Activated CD8-positive, alpha-beta memory T cell treated with anti-CD3 and anti-CD28 coated beads, Interleukin-2, amount 10 ng/mL, durations not matched to agents 7 days and 5 days (primary cell): ENCODE data around the gene MYO1G. TPM values are rescaled to one million over a fixed set of nuclear protein-coding genes. Genes with fewer than 3 reads are reported as not detected.

Experiments
- ATAC-seq: fragments of 150-1000 bp; cut with Tn5 transposase; one replicate; pipeline ENCODE4 v1.10.0; 2021; ENCODE audit warnings: moderate library complexity
- CTCF ChIA-PET: fragments of 350-600 bp; sonication (Branson Sonifier 250); formaldehyde crosslinking; loops from one replicate; lab custom pipeline; 2021; ENCODE audit warnings: antibody characterized with exemption; lab: Charles Lee
- DNase-seq: peaks from one replicate; pipeline ENCODE4 v3.0.0-alpha.2; 2020
- H3K27ac Mint-ChIP-seq: one replicate; pipeline ENCODE4 v1.8.0; 2021; ENCODE audit warnings: mild to moderate bottlenecking, mixed read lengths
- H3K27me3 Mint-ChIP-seq: one replicate; pipeline ENCODE4 v1.8.0; 2021; ENCODE audit warnings: mixed read lengths
- H3K36me3 Mint-ChIP-seq: one replicate; pipeline ENCODE4 v1.8.0; 2021; ENCODE audit warnings: mild to moderate bottlenecking, mixed read lengths
- H3K4me1 Mint-ChIP-seq: one replicate; pipeline ENCODE4 v1.8.0; 2021; ENCODE audit warnings: mixed read lengths
- H3K4me3 Mint-ChIP-seq: one replicate; pipeline ENCODE4 v1.8.0; 2021; ENCODE audit warnings: mild to moderate bottlenecking, moderate library complexity, mixed read lengths
- H3K9me3 Mint-ChIP-seq: one replicate; pipeline ENCODE4 v1.8.0; 2022; ENCODE audit warnings: low read depth, mixed read lengths
- total RNA-seq, 2 experiments: library from RNA; stranded (reverse); gene quantifications; one replicate each; pipeline ENCODE4 v1.2.3, GENCODE V29; 2021

The MYO1G gene
- total RNA-seq, 2 experiments from 2014 or later: 502 to 567 TPM

DNA sequence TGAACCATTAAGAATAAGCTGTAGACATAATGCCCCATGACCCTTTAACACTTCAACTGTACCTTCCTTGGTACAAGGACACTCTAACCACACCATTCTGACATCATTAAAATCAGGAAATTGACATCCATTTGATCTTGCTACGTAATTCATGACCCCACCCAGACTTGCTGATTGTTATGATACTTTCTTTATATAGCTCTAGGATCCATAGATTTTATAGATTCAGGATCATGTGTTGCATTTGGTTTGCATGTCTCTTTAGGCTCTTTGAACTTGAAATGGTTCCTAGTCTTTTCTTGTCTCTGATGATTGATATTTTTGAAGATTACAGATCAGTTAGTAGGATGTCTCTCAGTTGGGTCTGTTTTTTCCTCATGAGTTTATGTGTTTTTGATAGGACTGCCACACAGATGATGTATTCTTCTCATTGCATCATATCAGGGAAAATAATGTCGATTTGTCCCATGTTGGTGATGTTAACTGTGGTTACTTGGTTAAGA lies 34.7 kb upstream of the MYO1G start:
- Mint-ChIP-seq H3K9me3 (no peaks in the 10 kb centered on the region), H3K4me3 (no peak overlapping the region), H3K27me3 (no peaks in the 10 kb centered on the region), H3K27ac (no peak overlapping the region), H3K36me3 (peaks cover 42% of the 10 kb centered on the region), H3K4me1 (peaks cover 26% of the 10 kb centered on the region)
- no peak for ATAC-seq
- no peak for DNase-seq
- CTCF ChIA-PET: interaction anchor here (1.8 kb wide), 1 partner anchor 13 kb away, joined by 6 read pairs; no protein-coding TSS in a partner anchor

DNA sequence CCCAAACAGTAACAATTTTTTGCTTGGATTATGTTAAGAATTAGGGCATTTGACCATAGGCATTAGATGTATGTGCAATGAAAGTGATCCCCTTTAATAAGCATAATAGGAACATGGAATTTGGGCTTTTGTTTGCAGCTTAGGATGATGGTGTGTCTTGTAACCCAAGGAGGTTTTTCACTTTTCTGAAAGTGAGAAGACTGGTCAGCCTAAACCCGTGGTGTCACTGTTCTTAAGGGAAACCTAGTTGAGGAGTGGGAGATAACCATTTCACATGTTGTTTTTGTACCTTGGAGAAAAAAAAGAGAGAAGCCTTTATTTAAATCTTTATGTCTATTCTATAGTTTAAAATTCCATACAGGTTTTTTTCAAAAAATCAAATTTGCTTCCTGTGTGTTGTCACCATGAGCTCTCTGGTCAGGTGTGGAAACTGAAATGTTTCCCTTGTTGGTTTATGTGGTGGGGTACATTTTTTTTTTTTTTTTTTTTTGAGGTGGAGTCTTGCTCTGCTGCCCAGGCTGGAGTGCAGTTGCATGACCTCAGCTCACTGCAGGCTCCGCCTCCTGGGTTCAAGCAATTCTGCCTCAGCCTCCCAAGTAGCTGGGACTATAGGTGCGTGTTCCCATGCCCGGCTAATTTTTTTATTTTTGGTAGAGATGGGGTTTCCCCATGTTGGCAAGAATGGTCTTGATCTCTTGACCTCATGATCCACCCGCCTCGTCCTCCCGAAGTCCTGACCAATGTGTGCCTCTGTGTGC lies 28.9 kb upstream of the MYO1G start:
- DNase-seq: peak; percentile 70
- Mint-ChIP-seq H3K4me3 (peak overlapping the region; percentile 39), H3K36me3 (peaks cover 41% of the 10 kb centered on the region), H3K27ac (peak overlapping the region; percentile 86), H3K4me1 (peaks cover 54% of the 10 kb centered on the region), H3K9me3 (no peaks in the 10 kb centered on the region), H3K27me3 (no peaks in the 10 kb centered on the region)
- CTCF ChIA-PET: interaction anchor here (1.1 kb wide), 1 partner anchor 34 kb away, joined by 6 read pairs; no protein-coding TSS in a partner anchor
- ATAC-seq: peak; percentile 56

DNA sequence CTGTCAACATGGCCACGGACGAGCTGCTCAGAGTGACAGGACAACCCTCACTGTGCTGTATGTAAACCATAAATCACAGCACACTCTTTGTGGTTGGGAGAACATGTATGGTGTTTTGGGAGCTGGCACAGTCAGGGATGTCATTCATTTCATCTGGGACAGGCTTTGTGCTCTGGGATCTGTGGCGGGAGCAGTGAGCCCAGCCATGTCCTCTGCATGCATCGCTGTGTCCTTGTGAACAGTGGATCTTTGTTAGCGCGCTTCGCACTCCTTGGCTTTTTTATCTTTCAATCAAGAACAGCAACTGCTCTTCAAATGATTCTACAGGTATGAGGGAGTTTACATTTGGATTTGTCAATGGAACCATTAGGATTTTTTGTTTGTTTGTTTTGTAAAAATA lies 28.3 kb upstream of the MYO1G start:
- Mint-ChIP-seq H3K27ac (peak overlapping the region; percentile 16), H3K36me3 (peaks cover 40% of the 10 kb centered on the region), H3K4me1 (peaks cover 56% of the 10 kb centered on the region), H3K4me3 (no peak overlapping the region), H3K9me3 (no peaks in the 10 kb centered on the region), H3K27me3 (no peaks in the 10 kb centered on the region)
- CTCF ChIA-PET: interaction anchor here (1.1 kb wide), 1 partner anchor 33 kb away, joined by 6 read pairs; no protein-coding TSS in a partner anchor
- ATAC-seq: no peak
- no peak for DNase-seq

DNA sequence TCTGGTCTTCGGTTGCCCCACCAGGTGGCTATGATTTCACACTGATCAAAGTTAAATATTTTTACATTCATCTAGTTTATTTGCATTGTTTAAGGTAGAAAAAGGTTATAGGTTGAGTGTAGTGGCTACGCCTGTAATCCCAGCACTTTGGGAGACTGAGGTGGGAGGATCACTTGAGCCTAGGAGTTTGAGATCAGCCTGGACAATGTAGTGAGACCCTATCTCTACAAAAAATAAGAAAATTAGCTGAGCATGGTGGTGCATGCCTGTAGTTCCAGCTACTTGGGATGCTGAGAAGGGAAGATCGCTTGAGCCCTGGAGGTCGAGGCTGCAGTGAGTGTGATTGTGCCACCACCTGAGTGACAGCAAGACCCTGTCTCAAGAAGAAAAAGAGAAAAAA lies 25.0 kb upstream of the MYO1G start:
- H3K4me1 Mint-ChIP-seq: peaks cover 63% of the 10 kb centered on the region
- no peaks in the 10 kb centered on the region for H3K9me3 Mint-ChIP-seq
- CTCF ChIA-PET: interaction anchor here (1.0 to 4.4 kb wide), 3 partner anchors 9 to 33 kb away, joined by 3 to 29 read pairs (median 3); no protein-coding TSS in a partner anchor
- no peak overlapping the region for H3K4me3 Mint-ChIP-seq
- no peak for DNase-seq
- no peak for ATAC-seq
- H3K27me3 Mint-ChIP-seq: no peaks in the 10 kb centered on the region
- H3K27ac Mint-ChIP-seq: no peak overlapping the region
- peaks cover 40% of the 10 kb centered on the region for H3K36me3 Mint-ChIP-seq

DNA sequence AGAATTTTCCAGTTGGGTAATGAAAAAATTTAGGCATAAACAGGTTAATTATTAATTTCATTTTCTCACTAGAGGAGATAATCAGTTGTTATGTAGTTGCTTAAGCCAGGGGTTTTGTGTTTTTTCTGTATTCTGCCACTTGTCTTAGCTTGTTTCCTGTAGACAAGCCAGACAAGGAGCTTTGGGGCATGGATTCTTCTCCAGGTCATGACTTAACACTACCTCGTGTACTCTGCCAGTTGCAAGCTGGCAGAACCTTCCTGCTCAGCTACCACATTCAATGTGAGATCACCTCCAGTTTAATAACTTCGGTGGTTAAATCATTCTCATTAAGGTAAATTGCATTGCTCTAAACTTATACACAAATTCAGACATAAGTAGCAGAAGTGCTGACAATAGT lies 23.0 kb upstream of the MYO1G start:
- Mint-ChIP-seq H3K27me3 (no peaks in the 10 kb centered on the region), H3K9me3 (no peaks in the 10 kb centered on the region), H3K27ac (peak overlapping the region; percentile 6), H3K4me1 (peaks cover 53% of the 10 kb centered on the region), H3K36me3 (peaks cover 29% of the 10 kb centered on the region), H3K4me3 (peak overlapping the region; percentile 17)
- CTCF ChIA-PET: interaction anchor here (0.6 to 4.4 kb wide), 14 partner anchors 12 to 134 kb away, joined by 3 to 29 read pairs (median 4); partner anchors contain the start of genes MYO1G and PURB
- DNase-seq: no peak
- no peak for ATAC-seq

DNA sequence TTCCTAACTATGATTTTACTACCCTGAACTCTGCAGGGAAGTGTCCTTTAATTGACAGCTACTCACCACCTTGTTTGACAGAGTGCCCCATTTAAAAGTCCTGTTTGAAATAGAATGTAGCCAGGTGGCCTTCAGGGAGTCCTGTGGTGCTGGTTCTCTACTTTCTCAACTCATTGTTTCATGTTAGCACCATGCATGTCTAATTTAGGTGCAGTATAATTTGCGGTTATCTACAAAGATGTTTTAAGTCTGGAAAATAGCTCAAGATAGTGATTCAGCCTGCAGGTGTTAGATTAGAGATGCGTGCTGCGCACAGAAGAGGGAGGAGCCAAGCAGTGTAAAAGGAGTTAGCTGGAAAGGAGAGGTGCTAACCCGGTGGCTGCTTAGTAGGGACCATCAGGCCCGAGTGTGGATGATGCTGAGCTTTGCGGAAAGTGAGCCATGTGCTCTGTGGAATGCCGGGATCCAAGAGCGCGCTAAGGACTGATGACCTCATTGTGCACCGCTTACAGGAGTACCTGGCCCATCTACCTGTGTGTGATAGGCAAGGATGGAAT lies 22.4 kb upstream of the MYO1G start:
- no peak for ATAC-seq
- H3K4me1 Mint-ChIP-seq: peaks cover 53% of the 10 kb centered on the region
- peak overlapping the region; percentile 81 for H3K27ac Mint-ChIP-seq
- peaks cover 26% of the 10 kb centered on the region for H3K36me3 Mint-ChIP-seq
- DNase-seq: peak; percentile 63
- no peaks in the 10 kb centered on the region for H3K9me3 Mint-ChIP-seq
- CTCF ChIA-PET: interaction anchor here (0.6 to 4.4 kb wide), 14 partner anchors 13 to 135 kb away, joined by 3 to 29 read pairs (median 4); partner anchors contain the start of gene PURB
- H3K4me3 Mint-ChIP-seq: peak overlapping the region; percentile 84
- H3K27me3 Mint-ChIP-seq: no peaks in the 10 kb centered on the region

DNA sequence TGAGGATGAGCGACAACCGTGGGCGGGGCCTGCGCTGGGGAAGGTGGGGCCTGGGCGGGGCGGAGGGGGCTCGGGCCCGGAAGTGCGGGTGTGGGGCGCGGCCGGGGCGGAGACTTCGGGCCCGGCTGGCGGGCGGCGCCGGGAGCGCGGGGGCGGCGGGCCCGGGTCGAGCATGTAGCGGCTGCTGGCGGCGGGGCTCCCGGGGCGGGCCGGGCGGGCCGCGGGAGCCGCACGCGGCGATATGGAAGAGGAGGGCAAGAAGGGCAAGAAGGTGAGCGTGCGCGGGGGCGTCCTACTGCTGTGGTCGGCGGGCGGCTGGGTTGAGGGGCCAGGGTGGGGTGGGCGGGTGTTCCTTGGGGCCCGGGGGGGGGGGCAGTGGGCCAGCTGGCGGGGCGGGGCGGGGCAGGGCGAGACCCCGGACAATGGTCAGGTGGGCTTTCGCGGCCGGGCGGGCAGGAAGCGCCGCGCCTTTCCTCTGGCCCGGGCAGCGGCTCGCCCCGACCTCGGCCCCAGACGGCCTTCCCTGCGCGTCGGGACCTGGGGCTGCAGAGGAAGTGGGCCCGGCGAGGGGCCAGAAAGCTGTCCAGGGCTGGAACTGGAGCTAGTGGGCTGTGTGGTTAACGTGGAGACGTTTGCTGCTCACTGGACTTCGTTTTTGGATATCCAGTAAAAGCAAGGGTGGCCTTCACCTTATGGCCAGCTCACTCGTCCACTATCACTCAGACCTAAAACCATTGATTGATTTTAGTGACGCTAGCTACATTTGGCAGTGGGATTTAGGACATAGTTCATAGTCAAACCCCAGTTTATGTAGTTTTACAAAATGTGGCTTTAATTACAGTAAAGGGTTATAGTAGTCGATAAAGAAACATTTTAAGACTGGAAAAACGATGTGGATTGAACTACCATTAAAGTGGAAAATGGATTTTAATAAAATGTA lies 21.5 kb upstream of the MYO1G start, which contains the start of gene CCM2:
TSS of gene CCM2 (plus strand) at position 109 of the 940 bp plus-strand sequence. CDS start at position 242, 133 bp downstream.
- Mint-ChIP-seq H3K4me1 (peaks cover 54% of the 10 kb centered on the region), H3K27ac (peak within 1 kb of the TSS; percentile 84)

DNA sequence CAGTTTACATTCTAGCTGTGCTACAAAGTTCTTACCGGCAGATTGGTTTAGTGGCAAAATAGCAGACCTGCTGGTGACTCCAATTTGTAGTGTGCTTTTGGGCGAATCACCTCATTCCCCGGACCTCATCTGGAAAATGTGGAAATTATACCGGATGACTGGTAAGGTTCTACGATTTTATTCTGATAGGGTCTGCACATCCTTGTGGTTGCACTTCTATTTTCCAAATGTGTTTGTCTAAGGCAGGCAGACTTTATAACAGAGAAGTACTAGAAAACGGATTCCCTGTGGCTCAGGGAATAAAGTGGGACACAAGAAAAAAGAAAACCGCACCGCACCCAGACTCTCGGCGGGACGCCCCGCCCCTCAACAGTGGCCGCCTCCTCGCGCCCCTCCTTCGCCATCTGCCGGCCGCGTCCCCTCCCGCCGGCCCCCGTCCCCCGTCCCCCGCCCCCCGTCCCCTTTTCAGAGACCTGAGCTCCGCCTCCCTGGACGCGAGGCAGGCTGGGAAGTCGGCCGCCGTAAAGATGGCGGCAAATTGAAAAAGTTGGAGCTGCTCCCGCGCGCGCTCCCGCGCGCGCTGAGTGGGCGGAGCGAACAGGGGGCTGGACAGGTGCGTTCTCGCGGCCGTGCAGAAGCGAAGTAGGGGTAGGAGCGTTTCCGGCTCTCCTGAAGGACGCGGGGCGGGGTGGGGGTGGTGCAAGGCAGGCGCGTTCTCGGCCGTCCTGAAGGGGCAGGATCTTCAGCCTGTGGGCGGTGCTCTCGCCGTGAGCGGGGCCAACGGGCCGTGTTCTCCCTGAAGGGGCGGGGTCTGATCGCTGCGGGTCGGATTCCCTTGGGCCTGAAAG lies 20.7 kb upstream of the MYO1G start:
- peaks cover 18% of the 10 kb centered on the region for H3K36me3 Mint-ChIP-seq
- H3K27ac Mint-ChIP-seq: peak overlapping the region; percentile 84
- peaks cover 59% of the 10 kb centered on the region for H3K4me1 Mint-ChIP-seq
- H3K4me3 Mint-ChIP-seq: peak overlapping the region; percentile 84
- CTCF ChIA-PET: interaction anchor here (0.7 to 4.9 kb wide), 11 partner anchors 12 to 633 kb away, joined by 3 to 27 read pairs (median 6); no protein-coding TSS in a partner anchor
- no peaks in the 10 kb centered on the region for H3K9me3 Mint-ChIP-seq
- DNase-seq: peak; percentile 100
- ATAC-seq: peak; percentile 92
- no peaks in the 10 kb centered on the region for H3K27me3 Mint-ChIP-seq

More for the DNA sequence above, 21.5 kb upstream of the MYO1G start, which contains the start of gene CCM2:
- Mint-ChIP-seq H3K36me3 (peaks cover 19% of the 10 kb centered on the region), H3K9me3 (no peaks in the 10 kb centered on the region), H3K4me3 (peak within 1 kb of the TSS; percentile 84), H3K27me3 (no peaks in the 10 kb centered on the region)
- ATAC-seq (no peak), DNase-seq (peak; percentile 55)
- CTCF ChIA-PET: interaction anchor here (1.1 to 4.9 kb wide), 14 partner anchors 14 to 39 kb away, joined by 3 to 29 read pairs (median 6); no protein-coding TSS in a partner anchor

DNA sequence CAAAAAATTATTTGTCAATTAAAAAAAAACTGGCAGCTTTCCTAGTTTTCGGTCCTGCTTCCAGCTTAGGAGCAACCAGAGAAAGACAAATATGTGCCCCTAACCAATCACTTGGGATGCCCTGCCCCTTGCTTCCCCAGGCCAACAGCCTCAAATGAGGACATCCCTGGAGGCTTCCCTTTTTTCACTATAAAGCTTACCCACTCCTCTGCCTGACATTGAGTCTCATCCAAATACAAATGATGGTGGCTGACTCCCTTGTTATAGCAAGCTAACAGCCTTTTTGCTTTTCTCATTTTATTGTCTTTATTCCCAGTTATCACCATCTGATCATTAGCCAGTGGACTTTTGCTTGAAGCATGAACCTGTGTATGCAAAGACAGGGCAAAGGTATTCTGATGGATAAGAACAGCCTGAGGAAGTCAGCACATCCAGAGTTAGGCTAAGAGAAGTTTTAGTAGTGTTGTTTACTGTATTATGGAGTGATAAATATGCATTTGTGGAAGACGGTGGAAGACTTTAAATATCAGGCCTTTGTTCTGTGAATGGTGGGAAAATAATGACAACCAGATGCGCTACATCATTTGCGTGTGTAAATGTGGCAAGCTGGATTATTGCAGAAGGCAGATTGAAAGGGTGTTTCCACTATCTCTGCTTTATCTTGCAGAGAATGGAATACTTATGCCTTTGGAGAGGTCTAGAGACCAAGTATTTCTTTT lies 19.5 kb upstream of the MYO1G start:
- no peak for ATAC-seq
- H3K4me1 Mint-ChIP-seq: peaks cover 53% of the 10 kb centered on the region
- no peaks in the 10 kb centered on the region for H3K9me3 Mint-ChIP-seq
- H3K36me3 Mint-ChIP-seq: peaks cover 18% of the 10 kb centered on the region
- no peak for DNase-seq
- peak overlapping the region; percentile 84 for H3K27ac Mint-ChIP-seq
- H3K4me3 Mint-ChIP-seq: peak overlapping the region; percentile 84
- CTCF ChIA-PET: interaction anchor here (0.7 to 4.9 kb wide), 9 partner anchors 10 to 174 kb away, joined by 3 to 27 read pairs (median 4); no protein-coding TSS in a partner anchor
- no peaks in the 10 kb centered on the region for H3K27me3 Mint-ChIP-seq

DNA sequence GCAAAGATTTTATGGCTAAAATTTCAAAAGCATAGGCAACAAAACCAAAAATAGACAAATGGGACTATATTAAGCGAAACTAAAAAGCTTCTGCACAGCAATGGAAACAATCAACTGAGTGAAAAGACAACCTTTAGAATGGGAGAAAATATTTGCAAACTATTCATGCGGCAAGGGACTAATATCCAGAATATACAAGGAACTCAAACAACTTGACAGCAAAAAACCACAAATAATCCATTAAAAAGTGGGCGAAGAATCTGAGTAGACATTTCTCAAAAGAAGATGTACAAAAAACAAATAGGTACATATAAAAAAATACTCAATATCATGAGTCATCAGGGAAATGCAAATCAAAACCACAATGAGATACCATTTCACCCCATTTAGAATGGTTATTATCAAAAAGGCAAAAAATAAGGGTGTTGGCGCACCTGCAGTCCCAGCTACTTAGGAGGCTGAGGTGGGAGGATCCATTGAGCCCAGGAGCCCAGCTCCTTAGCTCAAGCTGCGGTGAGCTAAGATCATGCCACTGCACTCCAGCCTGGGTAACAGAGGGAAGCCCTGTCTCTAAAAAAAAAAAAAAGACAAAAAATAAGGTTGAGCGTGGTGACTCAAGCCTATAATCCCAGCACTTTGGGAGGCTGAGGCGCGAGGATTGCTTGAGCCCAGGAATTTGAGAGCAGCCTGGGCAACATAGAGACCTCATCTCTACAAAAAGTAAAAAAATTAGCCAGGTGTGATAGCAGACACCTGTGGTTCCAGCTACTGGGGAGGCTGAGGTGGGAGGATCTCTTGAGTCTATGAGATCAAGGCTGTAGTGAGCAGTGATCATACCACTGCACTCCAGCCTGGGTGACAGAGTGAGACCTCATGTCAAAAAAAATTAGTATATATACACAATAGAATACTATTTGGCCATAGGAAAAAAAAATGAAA lies 17.0 kb upstream of the MYO1G start:
- H3K36me3 Mint-ChIP-seq: no peaks in the 10 kb centered on the region
- DNase-seq (no peak), ATAC-seq (no peak)
- H3K27me3 Mint-ChIP-seq: no peaks in the 10 kb centered on the region
- peak overlapping the region; percentile 69 for H3K27ac Mint-ChIP-seq
- peak overlapping the region; percentile 11 for H3K4me3 Mint-ChIP-seq
- CTCF ChIA-PET: interaction anchor here (0.7 to 4.9 kb wide), 7 partner anchors 10 to 230 kb away, joined by 3 to 27 read pairs (median 3); partner anchors contain the start of gene MYO1G
- H3K9me3 Mint-ChIP-seq: no peaks in the 10 kb centered on the region
- peaks cover 38% of the 10 kb centered on the region for H3K4me1 Mint-ChIP-seq
